ENCODE data around the gene LGR6.

LGR6 gene

DNA sequence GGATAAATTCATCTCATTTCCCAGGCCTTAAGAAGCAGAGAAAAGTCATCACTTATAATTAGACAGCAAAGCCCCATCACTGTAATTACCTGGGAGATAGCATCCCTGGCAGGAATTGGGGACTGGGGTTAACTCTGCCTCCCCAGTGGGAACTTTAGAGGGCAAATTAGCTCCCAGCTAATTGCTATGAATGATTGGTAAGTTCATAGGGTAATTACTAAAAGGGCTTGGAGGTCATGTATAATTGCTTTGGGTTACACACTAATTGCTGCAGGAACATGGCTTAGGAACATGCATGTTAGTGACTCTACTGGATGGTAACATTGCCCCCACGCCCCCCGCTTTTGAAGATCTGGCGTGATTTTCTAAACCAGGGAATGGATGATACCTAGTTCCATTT lies 83.3 kb downstream of the LGR6 start:
- no peak for TF ChIP-seq ZNF354C (tag by site-specific recombination; IDR thresholded peaks at IDR 0.05; ENCODE audit: borderline replicate concordance, low read depth)
- TF ChIP-seq OSR2 (tag by site-specific recombination; IDR thresholded peaks at IDR 0.05), result no peak
- TF ChIP-seq ZNF302 (tag by site-specific recombination; IDR thresholded peaks at IDR 0.05; ENCODE audit: low read depth), result no peak
- peak; percentile 76 for TF ChIP-seq SP7 (tag by site-specific recombination; IDR thresholded peaks at IDR 0.05)
- no peak for TF ChIP-seq ZNF692 (tag by site-specific recombination; IDR thresholded peaks at IDR 0.05)
- Histone ChIP-seq H3K36me3 (ENCODE audit: control insufficient read depth in 2 of 2, insufficient read depth in 1 of 2, low read length in 2 of 2) (no peaks in the 10 kb centered on the region), H3K27ac (ENCODE audit: extremely low read depth, low read depth, low read length) (no peak overlapping the region), H3K4me3 (ENCODE audit: low read depth, low read length) (no peak overlapping the region), H3K4me1 (ENCODE audit: control insufficient read depth, insufficient read depth, low read length) (peaks cover 7% of the 10 kb centered on the region; the same call in 1 of the 2 replicates), H3K9me3 (ENCODE audit: control insufficient read depth, insufficient read depth, low read depth, low read length) (no peaks in the 10 kb centered on the region)
- ChIA-PET CTCF (interaction anchor here (6.3 kb wide), 1 partner anchor 38 kb away, joined by 83 read pairs; no protein-coding TSS in a partner anchor), POLR2A (no interaction called here)

GRCh38 chr1:202278751-202279150 lies 85.2 kb downstream of the LGR6 start:
- Histone ChIP-seq H3K9me3 (ENCODE audit: control insufficient read depth, insufficient read depth, low read depth, low read length) (no peaks in the 10 kb centered on the region), H3K27ac (ENCODE audit: extremely low read depth, low read depth, low read length) (no peak overlapping the region), H3K36me3 (ENCODE audit: control insufficient read depth in 2 of 2, insufficient read depth in 1 of 2, low read length in 2 of 2) (no peaks in the 10 kb centered on the region), H3K4me1 (ENCODE audit: control insufficient read depth, insufficient read depth, low read length) (peaks cover 17% of the 10 kb centered on the region), H3K4me3 (ENCODE audit: low read depth, low read length) (no peak overlapping the region)
- TF ChIP-seq SETDB1 (IDR thresholded peaks at IDR 0.05; ENCODE audit: insufficient read length, low read length) (no peak), KLF7 (tag by site-specific recombination; IDR thresholded peaks at IDR 0.05; ENCODE audit: borderline replicate concordance) (no peak), HOXC10 (CRISPR knock-in tag; IDR thresholded peaks at IDR 0.05) (no peak), ZFP3 (tag by site-specific recombination; IDR thresholded peaks at IDR 0.05; ENCODE audit: low read depth) (no peak), ZNF202 (tag by site-specific recombination; IDR thresholded peaks at IDR 0.05; ENCODE audit: borderline replicate concordance) (no peak), ZNF660 (tag by site-specific recombination; IDR thresholded peaks at IDR 0.05) (no peak), ZBTB17 (tag by site-specific recombination; IDR thresholded peaks at IDR 0.05) (no peak), ZNF791 (tag by site-specific recombination; IDR thresholded peaks at IDR 0.05) (no peak), ZNF747 (tag by site-specific recombination; IDR thresholded peaks at IDR 0.05) (no peak), ZNF18 (tag by site-specific recombination; IDR thresholded peaks at IDR 0.05) (no peak), ZNF248 (tag by site-specific recombination; IDR thresholded peaks at IDR 0.05) (no peak), ZNF645 (tag by site-specific recombination; IDR thresholded peaks at IDR 0.05) (no peak), ZNF768 (tag by site-specific recombination; IDR thresholded peaks at IDR 0.05) (no peak), BCL6B (tag by site-specific recombination; IDR thresholded peaks at IDR 0.05) (no peak), ZNF654 (tag by site-specific recombination; IDR thresholded peaks at IDR 0.05; ENCODE audit: low read depth) (no peak), ZNF670 (tag by site-specific recombination; IDR thresholded peaks at IDR 0.05; ENCODE audit: low read depth) (no peak), ZNF449 (tag by site-specific recombination; IDR thresholded peaks at IDR 0.05) (no peak)
- ChIA-PET CTCF (interaction anchor here (0.9 to 2.6 kb wide), 6 partner anchors 24 to 92 kb away, joined by 3 to 19 read pairs (median 4); no protein-coding TSS in a partner anchor), POLR2A (no interaction called here)
